Measurements from ENCODE around the gene SEC62. TPM values are rescaled to one million over a fixed set of nuclear protein-coding genes. Genes with fewer than 3 reads are reported as not detected.

Gene SEC62
- total and polyA plus RNA-seq, 9 of the 15 experiments (the other 6 are each of a cell fraction or from before 2014, with no cell fraction given): 34.5 to 152 (median 51.8) TPM

- TF ChIP-seq DPF2 (IDR thresholded peaks at IDR 0.05): peak; percentile 59
- no peak for TF ChIP-seq MBD1 (CRISPR knock-in tag; IDR thresholded peaks at IDR 0.05)
- TF ChIP-seq SP1 (CRISPR knock-in tag; IDR thresholded peaks at IDR 0.05): no peak
- TF ChIP-seq ZNF778 (CRISPR knock-in tag; IDR thresholded peaks at IDR 0.05): no peak
- no peak for TF ChIP-seq AFF1 (IDR thresholded peaks at IDR 0.05; ENCODE audit: low read depth in 1 of 2, partially characterized antibody in 2 of 2)
- TF ChIP-seq FOXK2 (conservative IDR thresholded peaks at IDR 0.05 in 1 of 2, IDR thresholded peaks at IDR 0.05 in 1 of 2; ENCODE audit: low read depth in 2 of 2): no peak
- TF ChIP-seq MECOM (CRISPR knock-in tag; IDR thresholded peaks at IDR 0.05): no peak
- TF ChIP-seq HBP1 (CRISPR knock-in tag; IDR thresholded peaks at IDR 0.05): no peak
- no peak for TF ChIP-seq HDGF (IDR thresholded peaks at IDR 0.05)
- no peak for TF ChIP-seq ZNF239 (CRISPR knock-in tag; IDR thresholded peaks at IDR 0.05)
- no peak for TF ChIP-seq REST (IDR thresholded peaks at IDR 0.05; ENCODE audit: borderline replicate concordance)
- no peak for TF ChIP-seq REST (CRISPR knock-in tag; IDR thresholded peaks at IDR 0.05; ENCODE audit: low read depth)
- peak; percentile 63 for TF ChIP-seq ARID1B (IDR thresholded peaks at IDR 0.05)
Observed at GRCh38 chr3:169931747-169932520, 34.7 kb upstream of the SEC62 start (continued).
